Aorta (tissue), 5 donors: ENCODE results near the gene MTCL1. TPM values are rescaled to one million over a fixed set of nuclear protein-coding genes. Genes with fewer than 3 reads are reported as not detected.

Source experiments
- ATAC-seq: fragments of 200-7000 bp; cut with Tn5 transposase; one replicate; pipeline ENCODE4 v1.9.1; 2022; ENCODE audit warnings: moderate library complexity; ENCODE audit not compliant: low FRiP score
- DNase-seq, 2 donors: peaks; one replicate each; pipeline ENCODE4 v3.0.0-alpha.2; 2020
- H3K27ac ChIP-seq, 2 donors: one replicate each; pipeline ENCODE4 v1.5.1; 2013; ENCODE audit warnings: low read length in 2 of 2, mild to moderate bottlenecking in 2 of 2, moderate library complexity in 2 of 2, control low read depth in 1 of 2, inconsistent platforms in 1 of 2, low read depth in 1 of 2
- H3K27me3 ChIP-seq, 2 donors: one replicate each; pipeline ENCODE4 v1.6.1; 2013; ENCODE audit warnings: control low read depth in 1 of 2, low read length in 1 of 2, mild to moderate bottlenecking in 1 of 2, moderate library complexity in 1 of 2; ENCODE audit not compliant: insufficient read depth in 2 of 2, control insufficient read depth in 1 of 2
- H3K36me3 ChIP-seq, 2 donors: one replicate each; pipeline ENCODE4 v1.6.1; 2013; ENCODE audit warnings: control low read depth in 1 of 2, low read length in 1 of 2, mild to moderate bottlenecking in 1 of 2; ENCODE audit not compliant: insufficient read depth in 2 of 2, control insufficient read depth in 1 of 2
- H3K4me1 ChIP-seq, 2 donors: one replicate each; pipeline ENCODE4 v1.6.1; 2013; ENCODE audit warnings: low read length in 2 of 2, control low read depth in 1 of 2, mild to moderate bottlenecking in 1 of 2, moderate library complexity in 1 of 2; ENCODE audit not compliant: insufficient read depth in 2 of 2, control insufficient read depth in 1 of 2
- H3K4me3 ChIP-seq, 2 donors: one replicate each; pipeline ENCODE4 v1.5.1; 2013; ENCODE audit warnings: low read length in 2 of 2, control low read depth in 1 of 2, mild to moderate bottlenecking in 1 of 2
- H3K9me3 ChIP-seq: one replicate; pipeline ENCODE4 v1.6.1; 2013; ENCODE audit warnings: mild to moderate bottlenecking, low read length; ENCODE audit not compliant: control insufficient read depth
- WGBS, 2 donors: extraction: QIAGEN DNeasy Blood & Tissue Kit; methylation state at CpG; one replicate each; pipeline ENCODE4 v1.1.7; 2013; 5-methylcytosine and 5-hydroxymethylcytosine counted together
- intact Hi-C, 2 donors: fragments of 100-400 bp; cut with DNase I; formaldehyde crosslinking; loops; one replicate each; pipeline versions ENCODE4 v1.14.2 to v1.15.0; 2022
- polyA plus RNA-seq, 2 donors: library from polyadenylated mRNA; stranded (reverse); fragments of 200-250 nt; gene quantifications; one replicate each; pipeline ENCODE4 v1.2.3, GENCODE V29; 2013
- total RNA-seq, 2 donors: library from RNA; stranded (reverse); fragmentation: NEBNext Ultra II Directional; extraction: Animal tissue kit (Norgen Biotek cat#: 25700); gene quantifications; one replicate each; pipeline ENCODE4 v1.2.1, GENCODE V29; 2021
- donor health status: healthy with polysubstance abuse.
- donor health status: Bipolar disorder and iron deficiency.
- donor health status: DM: no; HTN: no; CAD: no.
- donor health status: DM: no; HTN: no; CAD: no.
- donor health status: DM: yes; HTN: yes; CAD: no.

MTCL1 gene
- total and polyA plus RNA-seq, 4 donors = 0.75 to 14.2 (median 6.2) TPM

- Histone ChIP-seq H3K4me3 (no peak overlapping the region), H3K27me3 (no peaks in the 10 kb centered on the region), H3K36me3 (no peaks in the 10 kb centered on the region), H3K4me1 (no peaks in the 10 kb centered on the region), H3K9me3 (no peaks in the 10 kb centered on the region), H3K27ac (peak overlapping the region in 1 of 2 donors; percentile 34)
- DNase-seq = no peak
- WGBS, 2 donors = 87 to 90% methylated on average over 9 of the region's 9 CpGs
- intact Hi-C loops = loop anchor here in 1 of 2 donors (10.0 kb wide), 1 partner anchor 253 kb away; no protein-coding TSS in a partner anchor
- ATAC-seq = no peak
Measured at GRCh38 chr18:8801263-8801901, 96.0 kb downstream of the MTCL1 start.

GRCh38 chr18:8802017-8802672 lies 96.8 kb downstream of the MTCL1 start:
- H3K9me3 ChIP-seq = no peaks in the 10 kb centered on the region
- intact Hi-C loops = loop anchor here in 1 of 2 donors (10.0 kb wide), 1 partner anchor 253 kb away; no protein-coding TSS in a partner anchor
- WGBS, 2 donors = 75 to 76% methylated on average over 6 of the region's 6 CpGs
- no peaks in the 10 kb centered on the region for H3K36me3 ChIP-seq
- ATAC-seq (no peak), DNase-seq (no peak)
- no peaks in the 10 kb centered on the region for H3K4me1 ChIP-seq
- no peaks in the 10 kb centered on the region for H3K27me3 ChIP-seq
- H3K4me3 ChIP-seq = no peak overlapping the region
- H3K27ac ChIP-seq = no peak overlapping the region

- Histone ChIP-seq H3K4me1 (no peaks in the 10 kb centered on the region), H3K27ac (no peak overlapping the region), H3K4me3 (no peak overlapping the region), H3K36me3 (no peaks in the 10 kb centered on the region), H3K9me3 (no peaks in the 10 kb centered on the region), H3K27me3 (no peaks in the 10 kb centered on the region)
- DNase-seq (no peak), ATAC-seq (no peak)
- 50 to 51% methylated on average over 8 of the region's 8 CpGs for WGBS, 2 donors
- intact Hi-C loops = loop anchor here in 1 of 2 donors (10.0 kb wide), 1 partner anchor 252 kb away; no protein-coding TSS in a partner anchor
Measured at GRCh38 chr18:8803063-8803795, 97.9 kb downstream of the MTCL1 start.

GRCh38 chr18:8803957-8804356 lies 98.6 kb downstream of the MTCL1 start:
- intact Hi-C loops = loop anchor here in 1 of 2 donors (10.0 kb wide), 1 partner anchor 251 kb away; no protein-coding TSS in a partner anchor
- H3K4me3 ChIP-seq = no peak overlapping the region
- no peak for DNase-seq
- no peaks in the 10 kb centered on the region for H3K9me3 ChIP-seq
- 79 to 89% methylated on average over 1 of the region's 1 CpG for WGBS, 2 donors
- ATAC-seq = no peak
- H3K36me3 ChIP-seq = no peaks in the 10 kb centered on the region
- no peaks in the 10 kb centered on the region for H3K4me1 ChIP-seq
- H3K27me3 ChIP-seq = no peaks in the 10 kb centered on the region
- no peak overlapping the region for H3K27ac ChIP-seq

GRCh38 chr18:8805552-8805951 lies 100.2 kb downstream of the MTCL1 start:
- intact Hi-C loops = loop anchor here in 1 of 2 donors (10.0 kb wide), 1 partner anchor 249 kb away; no protein-coding TSS in a partner anchor
- WGBS, 2 donors = 86 to 90% methylated on average over 4 of the region's 4 CpGs
- no peak for ATAC-seq

GRCh38 chr18:8806100-8806797 lies 100.9 kb downstream of the MTCL1 start:
- WGBS, 2 donors = 97 to 99% methylated on average over 6 of the region's 6 CpGs
- Histone ChIP-seq H3K9me3 (no peaks in the 10 kb centered on the region), H3K36me3 (no peaks in the 10 kb centered on the region), H3K27me3 (no peaks in the 10 kb centered on the region), H3K4me3 (no peak overlapping the region), H3K4me1 (no peaks in the 10 kb centered on the region), H3K27ac (no peak overlapping the region)
- ATAC-seq = no peak
- DNase-seq = no peak
- intact Hi-C loops = loop anchor here in 1 of 2 donors (10.0 kb wide), 1 partner anchor 249 kb away; no protein-coding TSS in a partner anchor

More at GRCh38 chr18:8805552-8805951, 100.2 kb downstream of the MTCL1 start:
- Histone ChIP-seq H3K27ac (no peak overlapping the region), H3K36me3 (no peaks in the 10 kb centered on the region), H3K4me3 (no peak overlapping the region), H3K9me3 (no peaks in the 10 kb centered on the region), H3K27me3 (no peaks in the 10 kb centered on the region), H3K4me1 (no peaks in the 10 kb centered on the region)
- no peak for DNase-seq

GRCh38 chr18:8806798-8807487 lies 101.6 kb downstream of the MTCL1 start:
- no peak for ATAC-seq
- Histone ChIP-seq H3K27ac (no peak overlapping the region), H3K4me3 (no peak overlapping the region), H3K4me1 (no peaks in the 10 kb centered on the region), H3K9me3 (no peaks in the 10 kb centered on the region), H3K36me3 (no peaks in the 10 kb centered on the region), H3K27me3 (no peaks in the 10 kb centered on the region)
- intact Hi-C loops = loop anchor here in 1 of 2 donors (10.0 kb wide), 1 partner anchor 248 kb away; no protein-coding TSS in a partner anchor
- 97 to 98% methylated on average over 19 of the region's 19 CpGs for WGBS, 2 donors
- no peak for DNase-seq

GRCh38 chr18:8807488-8807805 lies 102.1 kb downstream of the MTCL1 start:
- intact Hi-C loops = loop anchor here in 1 of 2 donors (10.0 kb wide), 1 partner anchor 247 kb away; no protein-coding TSS in a partner anchor
- H3K4me1 ChIP-seq = no peaks in the 10 kb centered on the region
- no peaks in the 10 kb centered on the region for H3K36me3 ChIP-seq
- WGBS, 2 donors = 90 to 93% methylated on average over 3 of the region's 3 CpGs
- no peaks in the 10 kb centered on the region for H3K27me3 ChIP-seq
- ATAC-seq (no peak), DNase-seq (no peak)
- no peak overlapping the region for H3K27ac ChIP-seq
- no peak overlapping the region for H3K4me3 ChIP-seq
- H3K9me3 ChIP-seq = no peaks in the 10 kb centered on the region
